H9 (cell line): ENCODE data around the gene BBS12. TPM values are rescaled to one million over a fixed set of nuclear protein-coding genes. Genes with fewer than 3 reads are reported as not detected.

Source experiments
- DNase-seq: peaks from one replicate; pipeline ENCODE4 v3.0.0-alpha.2; 2017
- H2AFZ ChIP-seq: one replicate; pipeline ENCODE4 v1.6.1; 2013; ENCODE audit warnings: mild to moderate bottlenecking, low read length, control low read depth, moderate library complexity
- H2AK5ac ChIP-seq: 2 replicates; pipeline ENCODE4 v1.6.1; 2013; ENCODE audit warnings: low read length, control low read depth, mixed read lengths; ENCODE audit not compliant: insufficient read length
- H2BK120ac ChIP-seq: one replicate; pipeline ENCODE4 v1.6.1; 2013; ENCODE audit warnings: low read depth, mild to moderate bottlenecking, low read length, control low read depth, inconsistent platforms; ENCODE audit not compliant: poor library complexity, severe bottlenecking
- H2BK12ac ChIP-seq: 2 replicates; pipeline ENCODE4 v1.6.1; 2013; ENCODE audit warnings: low read length, control low read depth, mixed read lengths, low read depth; ENCODE audit not compliant: insufficient read length
- H2BK15ac ChIP-seq: 2 replicates; pipeline ENCODE4 v1.6.1; 2013; ENCODE audit warnings: low read depth, low read length, control low read depth
- H2BK20ac ChIP-seq: one replicate; pipeline ENCODE4 v1.6.1; 2013; ENCODE audit warnings: low read depth, mild to moderate bottlenecking, low read length, control low read depth, inconsistent platforms; ENCODE audit not compliant: poor library complexity, severe bottlenecking
- H2BK5ac ChIP-seq: 2 replicates; pipeline ENCODE4 v1.6.1; 2013; ENCODE audit warnings: low read length, control low read depth, mixed read lengths; ENCODE audit not compliant: insufficient read length
- H3K14ac ChIP-seq: 2 replicates; pipeline ENCODE4 v1.6.1; 2013; ENCODE audit warnings: low read length, control low read depth; ENCODE audit not compliant: insufficient read depth
- H3K18ac ChIP-seq: 2 replicates; pipeline ENCODE4 v1.6.1; 2013; ENCODE audit warnings: low read depth, mild to moderate bottlenecking, mixed read lengths, low read length, control low read depth; ENCODE audit not compliant: insufficient read length
- H3K23ac ChIP-seq: 2 replicates; pipeline ENCODE4 v1.6.1; 2013; ENCODE audit warnings: low read length, control low read depth, mixed read lengths, low read depth; ENCODE audit not compliant: insufficient read length
- H3K23me2 ChIP-seq: 2 replicates; pipeline ENCODE4 v1.6.1; 2013; ENCODE audit warnings: low read depth, mild to moderate bottlenecking, mixed read lengths, low read length, control low read depth; ENCODE audit not compliant: insufficient read length, poor library complexity, severe bottlenecking
- H3K27ac ChIP-seq: 2 replicates; pipeline ENCODE4 v1.5.1; 2013; ENCODE audit warnings: low read length, control low read depth, mixed read lengths, low read depth; ENCODE audit not compliant: insufficient read length
- H3K27me3 ChIP-seq: 2 replicates; pipeline ENCODE4 v1.6.1; 2013; ENCODE audit warnings: low read length, control low read depth, inconsistent platforms; ENCODE audit not compliant: insufficient read depth
- H3K4ac ChIP-seq: 2 replicates; pipeline ENCODE4 v1.6.1; 2013; ENCODE audit warnings: low read depth, mild to moderate bottlenecking, control low read depth, inconsistent platforms, low read length, moderate library complexity
- H3K4me1 ChIP-seq: 2 replicates; pipeline ENCODE4 v1.6.1; 2013; ENCODE audit warnings: low read length, control low read depth, inconsistent platforms; ENCODE audit not compliant: insufficient read depth
- H3K4me2 ChIP-seq: 2 replicates; pipeline ENCODE4 v1.6.1; 2013; ENCODE audit warnings: low read length, control low read depth, mixed read lengths; ENCODE audit not compliant: insufficient read length, insufficient read depth
- H3K56ac ChIP-seq: 2 replicates; pipeline ENCODE4 v1.6.1; 2013; ENCODE audit warnings: low read depth, mild to moderate bottlenecking, mixed read lengths, low read length, control low read depth; ENCODE audit not compliant: insufficient read length
- H3K79me1 ChIP-seq: 2 replicates; pipeline ENCODE4 v1.6.1; 2013; ENCODE audit warnings: low read depth, mild to moderate bottlenecking, moderate library complexity, low read length, control low read depth, inconsistent platforms; ENCODE audit not compliant: insufficient read depth, poor library complexity, severe bottlenecking
- H3K79me2 ChIP-seq: 2 replicates; pipeline ENCODE4 v1.6.1; 2013; ENCODE audit warnings: low read length, control low read depth, inconsistent platforms; ENCODE audit not compliant: insufficient read depth
- H3K9ac ChIP-seq: 2 replicates; pipeline ENCODE4 v1.6.1; 2013; ENCODE audit warnings: low read length, control low read depth, mixed read lengths; ENCODE audit not compliant: insufficient read length; ENCODE audit errors: extremely low read depth
- H3K9me3 ChIP-seq: one replicate; pipeline ENCODE4 v1.6.1; 2013; ENCODE audit warnings: low read depth, low read length, inconsistent platforms; ENCODE audit not compliant: control insufficient read depth
- H3T11ph ChIP-seq: one replicate; pipeline ENCODE4 v1.6.1; 2013; ENCODE audit warnings: mild to moderate bottlenecking, low read length, control low read depth, inconsistent platforms
- H4K20me1 ChIP-seq: one replicate; pipeline ENCODE4 v1.6.1; 2013; ENCODE audit not compliant: control insufficient read depth, insufficient read length, insufficient read depth
- H4K5ac ChIP-seq: 2 replicates; pipeline ENCODE4 v1.6.1; 2013; ENCODE audit warnings: low read depth, mild to moderate bottlenecking, mixed read lengths, low read length, control low read depth; ENCODE audit not compliant: insufficient read length
- H4K8ac ChIP-seq: replicated peaks from 2 replicates; pipeline ENCODE4 v1.6.1; 2013; ENCODE audit warnings: low read length, control low read depth, mixed read lengths, low read depth; ENCODE audit not compliant: insufficient read length
- H4K91ac ChIP-seq: 2 replicates; pipeline ENCODE4 v1.6.1; 2013; ENCODE audit warnings: low read depth, mild to moderate bottlenecking, moderate library complexity, mixed read lengths, low read length, control low read depth; ENCODE audit not compliant: insufficient read length
- H3K27ac Mint-ChIP-seq, 3 experiments: 2 replicates in 2 of 3; 3 replicates in 1 of 3; pipeline ENCODE4 v1.8.0; 2020 to 2021; ENCODE audit warnings: mixed read lengths in 3 of 3, mild to moderate bottlenecking in 1 of 3, moderate library complexity in 1 of 3
- H3K27me3 Mint-ChIP-seq: 2 replicates; pipeline ENCODE4 v1.8.0; 2021; ENCODE audit warnings: low read depth, mild to moderate bottlenecking, moderate library complexity, mixed read lengths
- H3K36me3 Mint-ChIP-seq, 3 experiments: 2 replicates in 2 of 3; 3 replicates in 1 of 3; pipeline ENCODE4 v1.8.0; 2020 to 2021; ENCODE audit warnings: low read depth in 3 of 3, mixed read lengths in 3 of 3; ENCODE audit not compliant: insufficient read depth in 1 of 3
- H3K4me1 Mint-ChIP-seq, 2 experiments: 2 replicates each; pipeline ENCODE4 v1.8.0; 2020; ENCODE audit warnings: mixed read lengths in 2 of 2
- H3K4me3 Mint-ChIP-seq, 2 experiments: 2 replicates in 1 of 2; 3 replicates in 1 of 2; pipeline ENCODE4 v1.8.0; 2020 to 2021; ENCODE audit warnings: mild to moderate bottlenecking in 2 of 2, mixed read lengths in 2 of 2, moderate library complexity in 1 of 2
- H3K9me3 Mint-ChIP-seq, 2 experiments: 2 replicates in 1 of 2; 3 replicates in 1 of 2; pipeline ENCODE4 v1.8.0; 2020; ENCODE audit warnings: mild to moderate bottlenecking in 2 of 2, mixed read lengths in 2 of 2, moderate library complexity in 1 of 2
- CTCF ChIP-seq: fragments of 200-600 bp; sonication (generic); conservative IDR thresholded peaks from 3 replicates; pipeline ENCODE4 v1.8.0; 2021; ENCODE audit warnings: antibody characterized with exemption, mild to moderate bottlenecking
- WGBS: extraction: QIAGEN DNeasy Blood & Tissue Kit; methylation state at CpG from one replicate; pipeline ENCODE4 v1.1.7; 2013; ENCODE audit warnings: missing lambda C conversion rate, low lambda C conversion rate, mixed read lengths; ENCODE audit not compliant: insufficient read length; ENCODE audit errors: extremely low coverage; 5-methylcytosine and 5-hydroxymethylcytosine counted together
- total RNA-seq: library from RNA; stranded (reverse); gene quantifications from 2 replicates; pipeline ENCODE4 v1.2.1, GENCODE V29; 2021

BBS12 gene
- total RNA-seq, 1 experiment from 2014 or later = 1.2 TPM

- TF ChIP-seq CTCF = no peak
- no peak overlapping the region for H3K4ac ChIP-seq
- H3K27me3 ChIP-seq = no peaks in the 10 kb centered on the region
- H3K79me2 ChIP-seq = no peaks in the 10 kb centered on the region
- no peak overlapping the region for H2AFZ ChIP-seq
- peak overlapping the region; percentile 33 for H3K4me2 ChIP-seq
- H2BK5ac ChIP-seq = peak overlapping the region; percentile 86
- H3K4me1 ChIP-seq = peaks cover 19% of the 10 kb centered on the region; the same call in 1 of the 2 replicates
- H3K9me3 ChIP-seq = no peaks in the 10 kb centered on the region
- peaks cover 2 to 22% of the 10 kb centered on the region in 2 experiments; a peak in 3 of 5 replicates for H3K9me3 Mint-ChIP-seq
- H3K27me3 Mint-ChIP-seq = no peaks in the 10 kb centered on the region
- H4K91ac ChIP-seq = no peak overlapping the region
- no peaks in the 10 kb centered on the region for H4K20me1 ChIP-seq
- H3K56ac ChIP-seq = peak overlapping the region; percentile 37
- peak overlapping the region; percentile 56 for H2BK120ac ChIP-seq
- peak overlapping the region; percentile 99 for H3K27ac ChIP-seq
- no peak overlapping the region for H4K8ac ChIP-seq
- peak overlapping the region; percentile 35 to 69 for H3K4me3 Mint-ChIP-seq
- H3K79me1 ChIP-seq = no peaks in the 10 kb centered on the region
- peak overlapping the region; percentile 86 for H3T11ph ChIP-seq
- no peak overlapping the region for H3K23ac ChIP-seq
- H3K27ac Mint-ChIP-seq = peak overlapping the region; percentile 97 to 100 (median 100)
- peak overlapping the region; percentile 7 for H2BK20ac ChIP-seq
- peaks cover 74 to 78% of the 10 kb centered on the region in 2 experiments for H3K4me1 Mint-ChIP-seq
- H3K18ac ChIP-seq = peak overlapping the region; percentile 73
- DNase-seq = peak; percentile 94
- peak overlapping the region; percentile 93 for H4K5ac ChIP-seq
- no CpG with 5 or more reads among the region's 6 CpGs for WGBS
- H2AK5ac ChIP-seq = peak overlapping the region; percentile 77
- H3K36me3 Mint-ChIP-seq = peaks cover 4 to 32% (median 10%) of the 10 kb centered on the region in 3 experiments; a peak in 6 of 7 replicates
- H2BK12ac ChIP-seq = peak overlapping the region; percentile 89
- H3K14ac ChIP-seq = peak overlapping the region; percentile 42; the same call in 1 of the 2 replicates
- peak overlapping the region; percentile 6; the same call in 1 of the 2 replicates for H2BK15ac ChIP-seq
- H3K9ac ChIP-seq = peak overlapping the region; percentile 56
- no peaks in the 10 kb centered on the region for H3K23me2 ChIP-seq
Measured at GRCh38 chr4:122783301-122784215, 51.1 kb downstream of the BBS12 start.
